ENCODE results near the gene TBC1D5.
"Not testable (repeated sequence)": the region's sequence is repeated elsewhere in the genome, so short reads cannot be mapped to it uniquely, and the experiment has no call there.

Gene TBC1D5

GRCh38 chr3:17742102-17742879, at the start of gene TBC1D5:
TBC1D5 (minus strand) TSS chr3:17742631; CDS start chr3:17508570, 234,061 bp downstream.
- in situ Hi-C loops (cut with HindIII; ENCODE audit: low sequenced_read_pairs): no loop called here

DNA sequence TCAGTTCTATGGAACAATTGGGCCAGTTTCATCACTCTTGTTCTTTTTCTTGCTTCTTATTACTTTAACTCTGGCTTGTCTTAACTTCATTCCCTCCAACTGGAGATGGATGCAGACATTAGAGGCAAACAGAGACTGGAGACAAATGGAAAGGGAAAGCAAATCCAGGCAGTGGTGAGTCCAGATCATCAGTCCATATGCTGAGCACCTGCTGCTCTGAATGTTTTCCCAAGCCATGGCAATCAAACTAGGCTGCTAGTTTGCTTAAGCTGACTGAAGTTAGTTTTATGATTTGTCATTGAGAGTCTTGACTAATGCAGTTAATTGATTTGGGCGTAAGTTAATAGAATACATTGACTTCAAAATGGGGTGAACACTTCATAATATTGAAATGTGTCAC, 41.0 kb upstream of the TBC1D5 start:
- in situ Hi-C loops (cut with HindIII; ENCODE audit: low sequenced_read_pairs): no loop called here

- in situ Hi-C loops (cut with HindIII; ENCODE audit: low sequenced_read_pairs): no loop called here
These were observed 40.3 kb upstream of the TBC1D5 start for GRCh38 chr3:17782751-17783150.

DNA sequence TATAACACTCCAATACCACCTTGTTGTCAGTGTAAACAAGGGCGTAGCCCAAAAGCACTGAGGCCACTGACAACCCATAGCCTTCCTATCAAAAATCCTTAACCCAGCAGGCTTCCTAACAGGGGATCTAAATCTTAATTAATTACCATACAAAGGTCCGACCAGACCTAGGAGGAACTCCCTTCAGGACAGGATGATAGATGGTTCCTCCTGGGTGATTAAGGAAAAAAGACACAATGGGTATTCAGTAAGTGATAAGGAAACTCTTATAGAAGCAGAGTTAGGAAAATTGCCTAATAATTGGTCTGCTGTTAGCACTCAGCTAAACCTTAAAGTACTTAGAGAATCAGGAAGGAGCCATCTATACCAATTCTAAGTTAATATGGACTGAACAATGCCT, 37.9 kb upstream of the TBC1D5 start:
- in situ Hi-C loops (cut with HindIII; ENCODE audit: low sequenced_read_pairs): not testable (repeated sequence)

DNA sequence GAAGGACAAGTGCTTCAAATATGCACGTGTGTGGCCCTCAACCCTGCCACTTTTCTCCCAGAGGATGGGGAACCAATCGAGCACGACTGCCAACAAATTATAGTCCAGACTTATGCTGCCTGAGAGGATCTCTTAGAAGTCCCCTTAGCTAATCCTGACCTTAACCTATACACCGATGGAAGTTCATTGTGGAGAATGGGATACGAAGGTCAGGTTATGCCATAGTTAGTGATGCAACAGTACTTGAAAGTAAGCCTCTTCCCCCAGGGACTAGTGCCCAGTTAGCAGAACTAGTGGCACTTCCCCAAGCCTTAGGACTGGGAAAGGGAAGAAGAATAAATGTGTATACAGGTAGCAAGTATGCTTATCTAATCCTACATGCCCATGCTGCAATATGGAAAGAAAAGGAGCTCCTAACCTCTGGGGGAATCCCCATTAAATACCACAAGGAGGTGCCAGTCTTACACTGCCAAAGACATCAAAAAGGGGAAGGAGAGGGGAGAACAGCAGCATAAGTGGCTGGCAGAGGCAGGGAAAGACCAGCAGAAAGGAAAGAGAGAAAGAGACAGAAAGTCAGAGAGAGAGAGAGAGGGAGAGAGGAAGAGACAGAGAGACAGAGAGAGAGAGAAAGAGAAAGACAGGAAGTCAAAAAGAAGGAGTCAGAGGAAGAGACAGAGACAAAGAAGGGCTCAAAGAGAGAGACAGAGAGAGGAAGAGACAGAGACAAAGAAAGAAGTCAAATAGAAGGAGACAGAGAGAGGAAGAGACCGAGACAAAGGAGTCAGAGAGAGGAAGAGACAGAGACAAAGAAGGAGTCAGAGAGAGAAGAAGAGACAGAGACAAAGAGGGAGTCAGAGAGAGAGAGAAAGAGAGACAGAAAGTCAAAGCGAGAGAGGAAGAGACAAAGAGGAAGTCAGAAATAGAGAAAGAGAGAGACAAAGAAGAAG, 37.1 kb upstream of the TBC1D5 start:
- in situ Hi-C loops (cut with HindIII; ENCODE audit: low sequenced_read_pairs): not testable (repeated sequence)

- in situ Hi-C loops (cut with HindIII; ENCODE audit: low sequenced_read_pairs): not testable (repeated sequence)
These were observed 34.9 kb upstream of the TBC1D5 start for GRCh38 chr3:17777326-17777725.

GRCh38 chr3:17775073-17775472, 32.6 kb upstream of the TBC1D5 start:
- in situ Hi-C loops (cut with HindIII; ENCODE audit: low sequenced_read_pairs): no loop called here

GRCh38 chr3:17774180-17774910, 31.9 kb upstream of the TBC1D5 start:
- in situ Hi-C loops (cut with HindIII; ENCODE audit: low sequenced_read_pairs): not testable (repeated sequence)

DNA sequence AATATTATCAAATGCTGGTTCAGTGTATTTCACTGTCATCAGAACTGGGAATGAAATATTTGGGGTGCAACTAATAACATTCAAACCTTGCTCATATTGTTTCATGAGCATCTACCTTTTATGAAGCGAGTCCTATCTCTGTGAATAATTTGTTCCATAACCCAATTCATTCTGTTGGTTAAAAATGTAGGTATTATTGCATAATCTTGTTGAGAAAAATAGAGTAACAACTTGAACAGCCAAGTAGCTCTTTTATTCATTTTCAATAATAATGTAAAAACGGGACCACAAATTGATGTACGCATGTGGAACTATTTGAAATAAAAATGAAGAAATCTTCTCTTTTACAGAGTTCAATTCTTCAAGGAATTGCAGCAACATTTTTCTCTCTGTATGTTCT, 30.1 kb upstream of the TBC1D5 start:
- in situ Hi-C loops (cut with HindIII; ENCODE audit: low sequenced_read_pairs): no loop called here

GRCh38 chr3:17771177-17772017, 29.0 kb upstream of the TBC1D5 start:
- in situ Hi-C loops (cut with HindIII; ENCODE audit: low sequenced_read_pairs): no loop called here

DNA sequence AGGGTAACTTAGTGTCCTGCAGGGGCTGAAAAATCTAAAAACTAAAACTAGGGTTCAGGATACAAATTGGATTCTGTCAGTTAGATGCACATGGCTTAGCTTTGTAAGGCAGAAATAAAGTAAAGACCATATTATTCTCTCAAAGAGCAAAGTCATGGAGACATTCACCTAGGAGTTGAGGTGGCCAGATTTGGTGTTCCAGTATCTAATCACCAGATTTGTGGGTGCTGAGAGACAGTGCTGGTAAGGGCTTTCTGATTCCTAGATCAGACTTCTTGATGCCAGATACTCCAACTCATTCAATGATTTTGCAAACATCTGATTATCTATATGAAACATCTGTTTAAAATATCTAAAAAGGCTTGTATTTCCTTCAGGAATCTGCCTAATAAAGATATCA, 28.3 kb upstream of the TBC1D5 start:
- in situ Hi-C loops (cut with HindIII; ENCODE audit: low sequenced_read_pairs): no loop called here

- in situ Hi-C loops (cut with HindIII; ENCODE audit: low sequenced_read_pairs): no loop called here
These were observed 23.5 kb upstream of the TBC1D5 start for GRCh38 chr3:17765819-17766472.

- in situ Hi-C loops (cut with HindIII; ENCODE audit: low sequenced_read_pairs): no loop called here
These were observed 19.1 kb upstream of the TBC1D5 start for GRCh38 chr3:17761563-17761962.

DNA sequence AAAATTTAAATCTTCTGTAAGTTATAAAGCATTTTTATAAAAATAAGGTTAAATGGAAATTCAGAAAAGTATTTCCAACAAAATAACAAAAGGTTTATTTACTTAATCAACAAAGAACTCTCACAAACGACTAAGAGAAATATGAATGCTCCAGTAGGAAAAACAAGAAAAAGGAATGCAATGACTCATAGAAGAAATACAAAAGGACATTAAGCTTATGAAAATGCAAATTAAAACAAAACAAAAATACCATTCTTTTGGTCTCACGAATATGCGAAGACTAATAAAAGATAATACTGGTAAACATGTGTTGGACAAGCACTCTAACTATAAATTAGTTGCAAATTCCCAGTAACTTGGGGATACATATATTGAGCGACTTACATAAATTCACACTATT, 17.5 kb upstream of the TBC1D5 start:
- in situ Hi-C loops (cut with HindIII; ENCODE audit: low sequenced_read_pairs): no loop called here

DNA sequence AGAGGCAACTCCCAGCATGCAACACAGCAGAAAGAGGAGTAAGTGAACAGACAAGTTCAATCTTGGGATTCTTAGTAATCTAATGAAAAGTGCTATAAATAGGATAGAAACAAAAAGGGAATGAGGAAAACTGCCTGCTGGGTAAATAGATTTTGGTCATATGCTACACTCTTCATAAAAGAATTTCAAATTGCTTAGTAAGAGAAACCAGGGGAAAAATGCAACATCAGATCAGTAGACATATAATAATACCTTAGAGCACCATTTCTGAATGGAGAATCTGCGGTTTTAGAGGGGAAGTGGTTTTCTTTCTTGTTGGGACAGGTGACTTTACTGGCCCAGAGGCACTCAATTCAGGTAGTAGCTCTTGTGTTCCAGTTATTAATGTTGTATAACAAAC, 13.4 kb upstream of the TBC1D5 start:
- in situ Hi-C loops (cut with HindIII; ENCODE audit: low sequenced_read_pairs): no loop called here

DNA sequence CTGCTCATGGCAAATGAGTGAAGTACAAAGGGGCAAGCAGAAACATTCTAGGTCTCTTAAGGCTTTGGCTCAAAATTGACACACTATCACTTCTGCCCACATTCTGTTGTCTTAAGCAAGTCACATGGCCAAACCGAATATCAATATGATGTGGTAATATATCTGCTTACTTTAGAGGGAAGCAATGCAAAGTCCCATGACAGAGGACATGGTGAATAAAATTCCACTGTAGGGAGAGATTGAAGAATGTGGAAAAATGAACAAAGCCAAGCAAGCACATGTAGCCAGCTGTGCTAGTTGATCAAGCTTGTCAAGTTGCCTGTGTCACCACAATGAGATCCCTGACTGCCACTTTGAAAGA, 11.2 kb upstream of the TBC1D5 start:
- in situ Hi-C loops (cut with HindIII; ENCODE audit: low sequenced_read_pairs): no loop called here

- in situ Hi-C loops (cut with HindIII; ENCODE audit: low sequenced_read_pairs): no loop called here
These were observed 10.6 kb upstream of the TBC1D5 start for GRCh38 chr3:17752876-17753631.

- in situ Hi-C loops (cut with HindIII; ENCODE audit: low sequenced_read_pairs): no loop called here
These were observed 10.0 kb upstream of the TBC1D5 start for GRCh38 chr3:17752436-17752835.

GRCh38 chr3:17749705-17750293, 7.4 kb upstream of the TBC1D5 start:
- in situ Hi-C loops (cut with HindIII; ENCODE audit: low sequenced_read_pairs): no loop called here

Measured in DLD1 (cell line).